Stomach (tissue), 9 donors: Measurements from ENCODE around the gene MS4A6A. TPM values are rescaled to one million over a fixed set of nuclear protein-coding genes. Genes with fewer than 3 reads are reported as not detected.

Source experiments
- DNase-seq, 2 donors: peaks; one replicate each; pipeline versions ENCODE4 v3.0.0 to v3.0.0-alpha.2; 2013 to 2019
- H3K27ac ChIP-seq, 5 donors: fragments of 200-600 bp in 4 of 5; sonication (generic) in 4 of 5; one replicate each; pipeline ENCODE4 v1.5.1; 2013 to 2019; ENCODE audit warnings: mild to moderate bottlenecking in 1 of 5, moderate library complexity in 1 of 5
- H3K27me3 ChIP-seq, 3 donors: fragments of 200-600 bp; sonication (generic); one replicate each; pipeline ENCODE4 v1.5.1; 2017 to 2019; ENCODE audit warnings: mixed run types in 1 of 3
- H3K36me3 ChIP-seq, 4 donors: fragments of 200-600 bp; sonication (generic); 1 replicate in 3 of 4; 2 replicates in 1 of 4; pipeline ENCODE4 v1.5.1; 2016 to 2019
- H3K4me1 ChIP-seq, 4 donors: fragments of 200-600 bp; sonication (generic); one replicate each; pipeline ENCODE4 v1.5.1; 2016 to 2019
- H3K4me3 ChIP-seq, 4 donors: fragments of 200-600 bp; sonication (generic) in 3 of 4; one replicate each; pipeline ENCODE4 v1.5.1; 2016 to 2019; ENCODE audit warnings: mild to moderate bottlenecking in 1 of 4
- H3K9me3 ChIP-seq, 4 donors: fragments of 200-600 bp; sonication (generic); one replicate each; pipeline ENCODE4 v1.5.1; 2016 to 2019
- CTCF ChIP-seq, 7 experiments: fragments of 450-650 bp in 4 of 7; fragments of 200-600 bp in 3 of 7; sonication (generic) in 3 of 7; IDR thresholded peaks; one replicate each; pipeline ENCODE4 v1.5.1; 2016 to 2019; ENCODE audit warnings: antibody characterized with exemption in 7 of 7, control low read depth in 2 of 7, mild to moderate bottlenecking in 1 of 7
- EP300 ChIP-seq: sonication (generic); formaldehyde crosslinking; IDR thresholded peaks from one replicate; pipeline ENCODE4 v1.6.1; 2017; ENCODE audit warnings: antibody characterized with exemption
- POLR2A ChIP-seq, 4 donors: fragments of 450-650 bp; IDR thresholded peaks; one replicate each; pipeline ENCODE4 v1.6.1; 2016; ENCODE audit warnings: antibody characterized with exemption in 4 of 4, control low read depth in 2 of 4, mild to moderate bottlenecking in 1 of 4, moderate library complexity in 1 of 4
- POLR2AphosphoS5 ChIP-seq, 3 donors: sonication (generic); formaldehyde crosslinking; IDR thresholded peaks; one replicate each; pipeline ENCODE4 v1.6.1; 2016; ENCODE audit warnings: antibody characterized with exemption in 3 of 3
- WGBS, 5 donors: extraction: QIAGEN DNeasy Blood & Tissue Kit in 3 of 5; methylation state at CpG; one replicate each; pipeline versions ENCODE4 v1.1.5 to v1.1.7; 2013 to 2018; 5-methylcytosine and 5-hydroxymethylcytosine counted together
- intact Hi-C: fragments of 100-400 bp; cut with DNase I; formaldehyde crosslinking; loops from one replicate; pipeline ENCODE4 v1.15.1; 2023; ENCODE audit warnings: low total_unique reads
- polyA plus RNA-seq, 3 donors: library from polyadenylated mRNA; stranded (reverse); fragments of 200-250 nt; gene quantifications; one replicate each; pipeline ENCODE4 v1.2.3, GENCODE V29; 2013
- small RNA-seq, 4 donors: library from RNA; depleted of rRNA; stranded (forward); fragments of <200 nt; gene quantifications; one replicate each; pipeline ENCODE3, GENCODE V24; 2016
- total RNA-seq, 5 donors: library from RNA; depleted of rRNA; stranded (reverse); fragments of >200 nt; gene quantifications; one replicate each; pipeline versions ENCODE4 v1.1.0 to v1.2.3, GENCODE V29; 2014 to 2016
- donor health status: healthy with polysubstance abuse.
- donor health status: Bipolar disorder and iron deficiency.
- donor health status: healthy.

Gene MS4A6A
- total and polyA plus RNA-seq, 8 donors: 6.7 to 97.4 (median 34.9) TPM

DNA sequence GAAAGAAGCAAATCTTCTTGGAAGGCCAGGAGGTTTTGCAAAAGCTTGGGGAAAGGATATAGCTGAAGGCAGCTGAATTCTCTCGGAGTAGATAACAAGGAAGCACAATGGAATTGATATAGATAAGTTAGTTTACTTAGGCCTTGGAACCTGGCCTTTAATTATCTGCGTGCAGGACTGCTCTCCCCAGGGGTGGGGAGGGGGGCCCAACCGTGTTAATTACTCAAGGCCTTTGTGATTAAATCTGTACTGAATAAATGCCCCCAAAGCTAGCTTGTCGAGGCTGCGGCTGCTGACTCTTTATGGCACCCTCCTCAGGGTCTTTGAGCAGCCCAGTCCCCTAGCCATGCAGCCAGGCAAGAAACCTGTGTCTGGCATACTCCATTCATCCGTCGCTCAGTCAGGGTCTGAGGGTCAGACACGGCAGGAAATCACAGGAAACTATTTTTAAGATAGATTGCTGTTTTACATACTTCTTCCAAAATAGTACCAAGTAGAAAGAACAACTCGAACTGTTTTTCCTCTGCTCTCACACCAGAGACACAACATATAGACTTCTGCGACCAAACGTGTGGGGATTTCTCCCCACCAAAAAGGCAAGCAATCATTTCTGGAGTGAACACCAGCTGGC is 58.0 kb downstream of the MS4A6A start:
- no peak overlapping the region for H3K27ac ChIP-seq
- H3K4me3 ChIP-seq: no peak overlapping the region
- WGBS, 5 donors: 60 to 65% (median 62%) methylated on average over 11 of the region's 11 CpGs
- H3K36me3 ChIP-seq: no peaks in the 10 kb centered on the region
- intact Hi-C loops: no loop called here
- TF ChIP-seq EP300: no peak
- TF ChIP-seq CTCF (IDR thresholded peaks at IDR 0.05): no peak
- no peak for TF ChIP-seq POLR2A (IDR thresholded peaks at IDR 0.05)
- TF ChIP-seq POLR2AphosphoS5 (IDR thresholded peaks at IDR 0.05): no peak
- DNase-seq: no peak
- H3K27me3 ChIP-seq: no peaks in the 10 kb centered on the region
- H3K4me1 ChIP-seq: no peaks in the 10 kb centered on the region
- H3K9me3 ChIP-seq: no peaks in the 10 kb centered on the region

Small RNA genes lying within 50 kb of the gene (small RNA-seq; reads per million reads assigned to genes)
- 0.10 to 2.9 (median 0.71) reads per million in 4 donors for gene MIR6503

Other genes starting within 250 kb of the MS4A6A start
- not detected for gene OOSP1, start 244.7 kb downstream of the MS4A6A start, total RNA-seq
- not detected for gene OOSP1, start 244.7 kb downstream of the MS4A6A start, polyA plus RNA-seq
- gene OOSP4A, start 219.1 kb downstream of the MS4A6A start, total RNA-seq: not detected
- not detected for gene OOSP4A, start 219.1 kb downstream of the MS4A6A start, polyA plus RNA-seq
- gene OOSP4B, start 165.9 kb downstream of the MS4A6A start, total RNA-seq: not detected
- gene OOSP4B, start 165.9 kb downstream of the MS4A6A start, polyA plus RNA-seq: not detected
- not detected for gene OOSP2, start 142.7 kb downstream of the MS4A6A start, total RNA-seq
- not detected for gene OOSP2, start 142.7 kb downstream of the MS4A6A start, polyA plus RNA-seq
- 1 to 10 TPM in 1 of 5 donors, not detected in 4; 2.4 TPM for gene MS4A3, start 126.4 kb downstream of the MS4A6A start, total RNA-seq
- under 1 TPM in 2 of 3 donors, not detected in 1; 0.08 to 0.61 TPM for gene MS4A3, start 126.4 kb downstream of the MS4A6A start, polyA plus RNA-seq
- gene MS4A2, start 94.4 kb downstream of the MS4A6A start, total RNA-seq: 1 to 10 TPM in 2 of 5 donors, under 1 TPM in 1, not detected in 2; 0.58 to 7.4 (median 1.7) TPM
- gene MS4A2, start 94.4 kb downstream of the MS4A6A start, polyA plus RNA-seq: 1 to 10 TPM in 2 of 3 donors, under 1 TPM in 1; 0.23 to 7.9 (median 1.2) TPM
- gene MS4A4E, start 60.1 kb upstream of the MS4A6A start, total RNA-seq: 10 to 100 TPM in 1 of 5 donors, 1 to 10 TPM in 4; 1.3 to 16.2 (median 2.3) TPM
- gene MS4A4E, start 60.1 kb upstream of the MS4A6A start, polyA plus RNA-seq: under 1 TPM in 1 of 3 donors, not detected in 2; 0.25 TPM
- 10 to 100 TPM in 2 of 5 donors, 1 to 10 TPM in 2, not detected in 1; 1.4 to 28.1 (median 14.6) TPM for gene MS4A4A, start 97.6 kb upstream of the MS4A6A start, total RNA-seq
- gene MS4A4A, start 97.6 kb upstream of the MS4A6A start, polyA plus RNA-seq: 10 to 100 TPM in 1 of 3 donors, 1 to 10 TPM in 2; 5.4 to 12.0 (median 6.6) TPM
- not detected for gene MS4A6E, start 144.2 kb upstream of the MS4A6A start, total RNA-seq
- gene MS4A6E, start 144.2 kb upstream of the MS4A6A start, polyA plus RNA-seq: not detected
- gene MS4A7, start 195.4 kb upstream of the MS4A6A start, total RNA-seq: 10 to 100 TPM in 3 of 5 donors, under 1 TPM in 1, not detected in 1; 0.58 to 43.3 (median 20.1) TPM
- gene MS4A7, start 195.4 kb upstream of the MS4A6A start, polyA plus RNA-seq: 10 to 100 TPM in 2 of 3 donors, 1 to 10 TPM in 1; 1.7 to 13.3 (median 10.9) TPM
- gene MS4A14, start 213.4 kb upstream of the MS4A6A start, total RNA-seq: 1 to 10 TPM in 2 of 5 donors, under 1 TPM in 1, not detected in 2; under 0.01 to 4.1 (median 4.1) TPM
- gene MS4A14, start 213.4 kb upstream of the MS4A6A start, polyA plus RNA-seq: under 1 TPM in 2 of 3 donors, not detected in 1; 0.12 to 0.18 TPM
- not detected for gene MS4A5, start 246.5 kb upstream of the MS4A6A start, total RNA-seq
- not detected for gene MS4A5, start 246.5 kb upstream of the MS4A6A start, polyA plus RNA-seq